ENCODE results near the gene CYB5R3.
A peak's percentile ranks its signal among the peaks of the same experiment; 100 is the strongest.
"Not testable (repeated sequence)": the region's sequence is repeated elsewhere in the genome, so short reads cannot be mapped to it uniquely, and the experiment has no call there.

CYB5R3 gene

DNA sequence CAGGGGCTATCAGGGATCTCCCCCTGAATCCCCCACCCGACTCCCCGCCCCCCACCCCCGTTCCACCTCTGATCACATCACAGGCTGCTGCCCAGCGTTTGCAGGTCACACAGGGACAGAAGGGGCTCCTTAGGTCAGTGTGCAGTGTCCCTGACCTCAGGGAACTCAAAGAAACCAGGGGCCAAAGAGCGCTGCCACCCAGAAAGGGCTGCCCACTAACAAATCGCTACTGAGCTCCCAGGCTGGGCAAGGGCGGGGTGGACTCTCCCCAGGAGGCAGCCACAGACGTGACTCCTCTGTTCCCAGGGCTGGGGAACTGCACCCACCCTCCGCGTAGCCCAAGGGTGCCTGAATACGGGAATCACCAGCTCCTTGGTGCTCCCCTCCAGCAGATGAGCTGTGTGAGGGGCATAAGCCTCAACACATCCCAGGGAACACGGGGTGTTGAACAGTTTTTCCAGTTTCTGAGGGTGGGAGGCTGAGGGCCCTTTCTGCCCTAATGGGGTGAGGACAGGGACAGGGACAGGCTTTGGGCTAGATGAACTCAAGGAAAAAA, 24.6 kb downstream of the CYB5R3 start:
- Histone ChIP-seq H3K4me2 (peak overlapping the region; percentile 76), H3K9ac (peak overlapping the region; percentile 61), H3K27me3 (no peaks in the 10 kb centered on the region), H3K4me3 (no peak overlapping the region), H3K27ac (peak overlapping the region; percentile 59; the same call in 1 of the 2 replicates), H3K36me3 (peaks cover 57% of the 10 kb centered on the region), H4K20me1 (peaks cover 33% of the 10 kb centered on the region), H3K4me1 (peaks cover 51% of the 10 kb centered on the region), H3K9me3 (no peaks in the 10 kb centered on the region)
- no peak for TF ChIP-seq Cebpa-rat (IDR thresholded peaks at IDR 0.05)

DNA sequence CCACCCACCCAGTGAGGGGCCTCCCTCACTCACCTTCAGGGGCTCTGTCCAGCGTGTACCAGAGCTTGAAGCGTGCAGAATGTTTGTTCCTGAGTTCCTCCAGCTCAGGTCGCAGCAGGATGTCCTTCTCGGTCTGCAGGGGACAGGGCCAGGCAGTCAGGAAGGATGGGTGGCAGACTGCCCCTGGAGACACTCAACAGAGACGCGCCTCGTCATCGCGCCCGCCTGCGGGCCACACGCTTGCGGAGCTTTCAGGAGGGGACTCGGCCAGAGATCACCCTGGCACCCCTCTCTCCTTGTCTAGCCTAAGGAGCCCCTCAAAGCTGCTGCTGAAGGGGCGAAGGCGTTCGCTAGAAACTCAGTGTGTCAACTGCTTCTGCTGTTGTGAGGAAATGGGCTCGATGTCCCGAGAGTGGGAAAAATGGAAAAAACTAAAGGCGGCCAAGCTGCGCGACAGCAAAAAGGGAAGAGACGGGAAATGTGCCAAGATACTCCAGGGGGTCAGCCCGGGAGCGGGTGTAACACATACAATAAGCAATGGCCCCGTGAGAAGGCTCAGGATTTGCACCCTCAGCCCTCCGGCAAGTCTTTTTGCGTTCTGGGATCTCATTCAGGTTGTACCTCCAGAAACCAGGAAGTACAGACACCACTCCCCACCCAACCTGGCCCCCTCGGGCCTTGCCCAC, 25.3 kb downstream of the CYB5R3 start:
- Histone ChIP-seq H3K27me3 (no peaks in the 10 kb centered on the region), H4K20me1 (peaks cover 33% of the 10 kb centered on the region), H3K4me3 (no peak overlapping the region), H3K9ac (peak overlapping the region; percentile 4), H3K4me1 (peaks cover 55% of the 10 kb centered on the region), H3K36me3 (peaks cover 57% of the 10 kb centered on the region), H3K9me3 (no peaks in the 10 kb centered on the region), H3K4me2 (peak overlapping the region; percentile 76), H3K27ac (peak overlapping the region; percentile 79)
- no peak for TF ChIP-seq Cebpa-rat (IDR thresholded peaks at IDR 0.05)

DNA sequence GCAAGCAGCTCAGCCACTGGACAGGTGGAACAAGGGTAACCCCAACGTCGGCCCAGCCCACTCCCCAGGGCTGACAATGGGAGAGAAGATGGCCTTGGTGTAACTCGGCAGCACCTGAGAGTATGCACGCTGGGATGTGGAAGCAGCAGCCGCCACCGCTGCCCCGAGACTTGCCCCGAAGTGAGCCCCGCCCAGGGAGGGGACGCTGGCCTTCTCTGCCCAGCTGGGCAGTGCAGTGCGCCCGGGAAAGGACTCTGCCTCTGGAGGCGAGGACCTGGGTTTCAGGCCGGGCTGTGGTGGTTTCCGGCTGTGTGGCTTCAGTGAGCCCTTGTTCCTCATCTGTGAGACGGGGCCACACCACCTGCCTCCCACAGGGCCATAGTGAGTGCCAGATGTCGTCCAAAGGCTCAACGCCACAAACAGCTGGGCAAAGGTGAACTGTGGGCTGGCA, 25.9 kb downstream of the CYB5R3 start:
- peak overlapping the region; percentile 4 for H3K9ac ChIP-seq
- no peaks in the 10 kb centered on the region for H3K27me3 ChIP-seq
- H3K36me3 ChIP-seq: peaks cover 55% of the 10 kb centered on the region
- H3K4me2 ChIP-seq: peak overlapping the region; percentile 76
- H3K9me3 ChIP-seq: no peaks in the 10 kb centered on the region
- peaks cover 56% of the 10 kb centered on the region for H3K4me1 ChIP-seq
- peaks cover 33% of the 10 kb centered on the region for H4K20me1 ChIP-seq
- H3K27ac ChIP-seq: peak overlapping the region; percentile 79
- H3K4me3 ChIP-seq: no peak overlapping the region
- TF ChIP-seq Cebpa-rat (IDR thresholded peaks at IDR 0.05): no peak

DNA sequence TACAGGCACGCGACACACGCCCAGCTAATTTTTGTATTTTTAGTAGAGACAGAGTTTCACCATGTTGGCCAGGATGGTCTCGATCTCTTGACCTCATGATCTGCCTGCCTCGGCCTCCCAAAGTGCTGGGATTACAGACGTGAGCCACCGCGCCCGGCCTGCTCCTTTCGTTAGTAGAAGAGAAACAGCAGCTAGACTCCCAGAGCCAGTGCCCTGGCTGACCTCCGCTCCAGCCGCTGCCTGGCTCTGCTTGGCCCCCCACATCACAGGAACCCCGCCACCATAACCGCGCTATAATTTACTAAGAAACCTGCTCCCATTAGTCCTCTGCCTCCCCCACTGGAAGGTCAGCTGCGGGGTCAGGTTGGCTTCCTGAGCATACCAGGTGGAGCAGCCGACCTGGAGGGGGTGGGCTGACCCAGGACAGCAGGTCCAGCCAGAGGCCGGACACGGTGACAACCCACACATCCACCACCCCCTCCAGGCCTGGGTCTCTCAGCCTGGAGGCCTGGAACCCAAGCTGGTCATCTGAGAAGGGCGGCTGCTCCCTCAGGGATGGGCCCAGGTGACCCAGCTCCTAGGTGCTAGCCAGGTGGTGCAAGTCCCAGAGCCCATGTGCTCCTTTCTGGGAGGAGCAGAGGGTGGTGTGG, 27.0 kb downstream of the CYB5R3 start:
- H4K20me1 ChIP-seq: peaks cover 33% of the 10 kb centered on the region
- peak overlapping the region; percentile 76 for H3K4me2 ChIP-seq
- peak overlapping the region; percentile 79 for H3K27ac ChIP-seq
- peaks cover 43% of the 10 kb centered on the region for H3K36me3 ChIP-seq
- TF ChIP-seq Cebpa-rat (IDR thresholded peaks at IDR 0.05): no peak
- H3K4me1 ChIP-seq: peaks cover 67% of the 10 kb centered on the region
- no peak overlapping the region for H3K4me3 ChIP-seq
- no peaks in the 10 kb centered on the region for H3K27me3 ChIP-seq
- H3K9ac ChIP-seq: peak overlapping the region; percentile 23
- no peaks in the 10 kb centered on the region for H3K9me3 ChIP-seq

DNA sequence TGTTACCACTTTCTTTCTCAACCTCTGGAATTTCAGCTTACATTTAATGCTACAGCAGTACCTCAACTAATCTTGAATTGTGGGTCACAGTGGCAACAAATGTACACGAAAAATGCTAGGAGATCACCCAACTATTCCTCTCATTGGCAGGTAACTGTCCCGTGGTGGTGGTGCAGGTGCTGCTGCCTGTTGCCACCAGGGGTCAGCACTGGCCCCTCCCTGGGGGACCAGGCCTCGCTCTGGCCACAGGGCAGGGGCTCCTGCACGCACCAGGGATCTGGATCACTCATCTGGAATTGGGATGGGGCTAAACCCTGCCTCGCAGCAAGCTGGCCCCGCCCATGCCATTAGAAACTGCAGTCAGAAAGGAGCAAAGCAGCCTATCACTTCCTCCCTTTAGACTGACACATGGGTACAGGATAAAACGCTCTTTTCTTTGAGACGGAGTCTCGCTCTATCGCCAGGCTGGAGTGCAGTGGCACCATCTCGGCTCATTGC, 27.6 kb downstream of the CYB5R3 start:
- TF ChIP-seq Cebpa-rat (IDR thresholded peaks at IDR 0.05): no peak
- no peak overlapping the region; the same call in 1 of the 2 replicates for H3K9ac ChIP-seq
- H3K27ac ChIP-seq: peak overlapping the region; percentile 79; the same call in 1 of the 2 replicates
- H3K9me3 ChIP-seq: no peaks in the 10 kb centered on the region
- H3K27me3 ChIP-seq: no peaks in the 10 kb centered on the region
- H3K4me2 ChIP-seq: peak overlapping the region; percentile 76
- peaks cover 73% of the 10 kb centered on the region for H3K4me1 ChIP-seq
- no peak overlapping the region for H3K4me3 ChIP-seq
- peaks cover 37% of the 10 kb centered on the region for H3K36me3 ChIP-seq
- peaks cover 33% of the 10 kb centered on the region for H4K20me1 ChIP-seq

DNA sequence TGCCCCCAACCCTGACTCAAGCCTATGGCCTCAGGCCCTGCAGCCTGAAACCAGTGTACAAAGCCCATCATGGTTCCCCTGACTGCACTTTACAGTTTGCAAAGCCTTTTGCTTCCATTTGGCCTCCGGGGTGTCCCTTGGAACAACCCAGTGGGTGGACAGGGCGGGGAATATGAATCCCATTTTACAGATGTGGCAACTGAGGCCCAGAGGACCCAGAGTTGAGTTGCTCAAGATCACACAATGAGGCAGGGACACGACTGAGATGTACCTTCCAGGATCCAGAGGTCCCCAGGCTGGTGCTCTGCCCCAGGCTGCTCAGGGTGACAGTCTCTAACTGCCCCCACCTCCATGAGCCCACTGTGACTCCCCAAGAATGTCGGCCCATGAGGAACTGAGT, 29.1 kb downstream of the CYB5R3 start:
- TF ChIP-seq Cebpa-rat (IDR thresholded peaks at IDR 0.05): no peak
- Histone ChIP-seq H3K36me3 (peaks cover 22% of the 10 kb centered on the region), H3K4me1 (peaks cover 77% of the 10 kb centered on the region), H3K9me3 (no peaks in the 10 kb centered on the region), H4K20me1 (peaks cover 33% of the 10 kb centered on the region), H3K4me3 (no peak overlapping the region), H3K27ac (peak overlapping the region; percentile 28; the same call in 1 of the 2 replicates), H3K9ac (no peak overlapping the region), H3K27me3 (no peaks in the 10 kb centered on the region), H3K4me2 (no peak overlapping the region)

DNA sequence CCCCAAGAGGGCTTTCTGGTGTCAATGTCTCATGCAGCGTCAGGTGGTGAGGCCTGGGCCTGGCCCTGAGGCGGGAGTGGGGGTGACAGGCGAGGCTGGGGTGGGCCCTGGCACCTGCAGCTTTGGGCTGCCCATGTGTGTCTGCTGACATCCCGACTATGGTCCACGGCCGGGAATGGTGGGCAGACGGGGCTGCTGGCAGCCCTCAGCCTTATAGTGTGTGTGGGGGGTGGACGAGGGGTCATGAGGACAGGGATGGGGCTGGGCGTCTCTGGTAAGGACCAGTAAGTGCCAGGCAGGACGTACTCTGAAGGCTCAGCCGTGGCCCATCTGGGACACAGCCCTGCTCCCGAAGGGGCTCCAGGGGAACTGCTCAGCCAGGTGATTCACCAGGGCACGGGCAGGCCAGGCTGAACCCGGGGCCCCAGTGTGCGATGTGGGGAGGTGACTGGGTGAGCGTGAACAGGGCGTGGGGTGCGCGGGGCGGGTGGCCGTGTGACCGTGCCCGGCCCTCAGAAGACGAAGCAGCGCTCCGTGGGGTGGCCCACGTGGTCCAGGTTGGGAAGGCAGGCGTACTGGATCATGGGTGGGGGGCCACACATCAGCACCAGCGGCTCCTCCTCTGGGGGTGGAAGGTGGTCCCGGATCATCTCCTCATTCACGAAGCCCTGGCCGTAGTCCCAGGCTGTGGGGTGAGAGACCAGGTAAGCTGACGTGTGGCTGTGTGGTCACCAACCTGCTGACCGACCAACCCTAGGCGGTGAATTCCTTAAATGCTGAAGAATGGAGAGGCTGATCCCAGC, 29.7 kb downstream of the CYB5R3 start:
- Histone ChIP-seq H3K4me2 (no peak overlapping the region), H3K4me3 (no peak overlapping the region), H3K9me3 (no peaks in the 10 kb centered on the region), H3K27me3 (no peaks in the 10 kb centered on the region), H3K27ac (0 out of 2 replicates have a peak overlapping the region, but pooled peaks have one; percentile 10), H4K20me1 (peaks cover 33% of the 10 kb centered on the region), H3K9ac (no peak overlapping the region), H3K36me3 (peaks cover 17% of the 10 kb centered on the region), H3K4me1 (peaks cover 71% of the 10 kb centered on the region)
- no peak for TF ChIP-seq Cebpa-rat (IDR thresholded peaks at IDR 0.05)

DNA sequence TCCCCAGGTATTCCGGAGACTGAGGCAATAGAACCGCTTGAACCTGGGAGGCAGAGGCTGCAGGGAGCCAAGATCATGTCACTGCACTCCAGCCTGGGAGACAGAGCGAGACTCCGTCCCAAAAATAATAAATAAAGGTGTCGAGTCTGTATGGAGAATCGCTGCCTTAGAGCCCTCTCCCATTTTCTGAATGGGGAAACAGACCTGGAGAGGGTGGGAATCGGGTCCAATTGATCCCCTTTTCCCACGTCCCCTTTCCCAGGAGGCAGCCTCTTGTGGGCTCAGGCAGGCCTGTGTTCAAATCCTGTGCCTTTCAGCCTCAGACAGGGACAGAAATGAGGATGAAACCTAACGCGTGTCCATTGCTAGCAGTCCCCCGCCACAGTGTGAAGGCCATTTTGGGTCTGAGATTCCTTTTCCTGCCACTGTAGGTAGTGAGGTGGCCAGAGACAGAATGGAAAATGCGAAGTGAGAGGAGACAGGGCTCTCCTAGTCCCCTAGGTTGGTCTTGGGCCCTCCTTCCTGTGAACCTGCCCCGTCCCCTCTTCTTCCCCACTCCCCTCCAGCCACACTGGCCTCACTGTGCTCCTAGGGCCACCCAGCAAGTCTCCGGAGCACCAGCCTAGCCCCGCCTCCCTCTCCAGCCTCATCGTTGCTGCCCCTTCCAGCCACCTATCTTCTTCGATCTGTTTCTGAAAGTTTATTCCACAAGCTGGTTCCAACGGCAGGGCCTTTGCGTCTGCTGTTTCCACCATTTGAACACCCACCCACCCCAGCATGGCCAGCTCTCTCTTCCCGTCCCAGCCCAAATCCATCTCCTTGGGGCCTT, 31.8 kb downstream of the CYB5R3 start:
- no peak overlapping the region for H3K9ac ChIP-seq
- H3K4me3 ChIP-seq: no peak overlapping the region
- peaks cover 18% of the 10 kb centered on the region for H3K36me3 ChIP-seq
- peak overlapping the region; percentile 90; the same call in 1 of the 2 replicates for H3K4me2 ChIP-seq
- H4K20me1 ChIP-seq: peaks cover 34% of the 10 kb centered on the region
- H3K27me3 ChIP-seq: no peaks in the 10 kb centered on the region
- H3K4me1 ChIP-seq: peaks cover 64% of the 10 kb centered on the region
- H3K27ac ChIP-seq: peak overlapping the region; percentile 23; the same call in 1 of the 2 replicates
- TF ChIP-seq Cebpa-rat (IDR thresholded peaks at IDR 0.05): no peak
- no peaks in the 10 kb centered on the region for H3K9me3 ChIP-seq

DNA sequence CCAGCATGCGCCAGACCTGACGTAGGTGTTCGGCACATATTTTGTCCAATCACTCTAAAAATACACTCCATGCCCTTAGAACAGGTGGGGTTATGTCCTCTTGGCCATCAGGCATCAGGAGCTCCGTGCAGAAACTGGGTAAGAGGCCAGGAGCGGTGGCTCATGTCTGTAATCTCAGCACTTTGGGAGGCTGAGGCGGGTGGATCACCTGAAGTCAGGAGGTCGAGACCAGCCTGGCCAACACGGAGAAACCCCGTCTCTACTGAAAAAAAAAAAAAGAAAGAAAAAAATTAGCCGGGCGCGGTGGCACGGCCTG, 33.4 kb downstream of the CYB5R3 start:
- H3K4me1 ChIP-seq: peaks cover 64% of the 10 kb centered on the region
- peak overlapping the region; percentile 98 for H3K9ac ChIP-seq
- H3K4me3 ChIP-seq: peak overlapping the region; percentile 85
- H4K20me1 ChIP-seq: peaks cover 39% of the 10 kb centered on the region
- H3K27ac ChIP-seq: peak overlapping the region; percentile 99
- not testable (repeated sequence) for H3K27me3 ChIP-seq, H3K9me3 ChIP-seq
- peaks cover 33% of the 10 kb centered on the region for H3K36me3 ChIP-seq
- H3K4me2 ChIP-seq: peak overlapping the region; percentile 90

Data from BLaER1 (cell line).